OCI-LY1 (cell line): Measurements from ENCODE around the gene MICAL2.

Source experiments
- H2AFZ ChIP-seq: fragments of 200-600 bp; sonication (generic), shearing (Covaris generic); 2 replicates; pipeline ENCODE4 v1.6.0; 2014; ENCODE audit warnings: antibody characterized with exemption, mild to moderate bottlenecking, low read length
- H3F3A ChIP-seq: fragments of 200-600 bp; sonication (generic), shearing (Covaris generic); 2 replicates; pipeline ENCODE4 v1.6.0; 2014; ENCODE audit warnings: mild to moderate bottlenecking, antibody characterized with exemption, low read length, moderate library complexity; ENCODE audit not compliant: insufficient read depth
- H3K27ac ChIP-seq: fragments of 200-600 bp; sonication (generic); 2 replicates; pipeline ENCODE4 v1.5.1; 2014; ENCODE audit warnings: low read length, mixed run types, mild to moderate bottlenecking, low read depth; ENCODE audit not compliant: poor library complexity, severe bottlenecking
- H3K27me3 ChIP-seq: fragments of 200-600 bp; sonication (generic); 2 replicates; pipeline ENCODE4 v1.6.0; 2014; ENCODE audit warnings: antibody characterized with exemption, mild to moderate bottlenecking, low read length, moderate library complexity; ENCODE audit not compliant: insufficient read depth
- H3K36me3 ChIP-seq: fragments of 200-600 bp; sonication (generic); 2 replicates; pipeline ENCODE4 v1.6.1; 2014; ENCODE audit warnings: mild to moderate bottlenecking, antibody characterized with exemption, low read length, moderate library complexity, mixed read lengths; ENCODE audit not compliant: insufficient read depth
- H3K4me1 ChIP-seq: fragments of 200-600 bp; sonication (generic); 2 replicates; pipeline ENCODE4 v1.5.1; 2014; ENCODE audit warnings: mild to moderate bottlenecking, low read length, moderate library complexity; ENCODE audit not compliant: insufficient read depth, severe bottlenecking
- H3K4me2 ChIP-seq: fragments of 200-600 bp; sonication (generic), shearing (Covaris generic); 2 replicates; pipeline ENCODE4 v1.6.1; 2014; ENCODE audit warnings: low read length
- H3K4me3 ChIP-seq: fragments of 200-600 bp; sonication (generic); 2 replicates; pipeline ENCODE4 v1.5.1; 2014; ENCODE audit warnings: low read length, low read depth, mild to moderate bottlenecking, mixed read lengths; ENCODE audit not compliant: poor library complexity, severe bottlenecking
- H3K79me2 ChIP-seq: fragments of 200-600 bp; shearing (Covaris generic); 2 replicates; pipeline ENCODE4 v1.6.1; 2016; ENCODE audit warnings: mixed run types, low read length, mixed read lengths; ENCODE audit not compliant: insufficient read depth
- H3K9ac ChIP-seq: fragments of 200-600 bp; sonication (generic), shearing (Covaris generic); 2 replicates; pipeline ENCODE4 v1.6.1; 2014; ENCODE audit warnings: mild to moderate bottlenecking, low read length, mixed read lengths
- H3K9me2 ChIP-seq: fragments of 200-600 bp; sonication (generic), shearing (Covaris generic); 2 replicates; pipeline ENCODE4 v1.6.1; 2014; ENCODE audit warnings: low read depth, mild to moderate bottlenecking, low read length, mixed read lengths
- H3K9me3 ChIP-seq: fragments of 200-600 bp; shearing (Covaris generic); 2 replicates; pipeline ENCODE4 v1.6.1; 2014; ENCODE audit warnings: low read length, mixed read lengths
- H4K20me1 ChIP-seq: fragments of 200-600 bp; sonication (generic), shearing (Covaris generic); 2 replicates; pipeline ENCODE4 v1.6.0; 2016; ENCODE audit warnings: mild to moderate bottlenecking, low read length; ENCODE audit not compliant: insufficient read depth
- CTCF ChIP-seq: fragments of 200-600 bp; sonication (generic), shearing (Covaris generic); IDR thresholded peaks from 2 replicates; pipeline ENCODE4 v1.5.1; 2017; ENCODE audit warnings: mild to moderate bottlenecking, antibody characterized with exemption, low read length, moderate library complexity, mixed read lengths
- EZH2 ChIP-seq: fragments of 200-600 bp; sonication (generic), shearing (Covaris generic); IDR thresholded peaks from 2 replicates; pipeline ENCODE4 v1.8.0; 2017; ENCODE audit warnings: borderline replicate concordance, mixed run types, mild to moderate bottlenecking, antibody characterized with exemption, low read length, moderate library complexity, mixed read lengths

MICAL2 gene

DNA sequence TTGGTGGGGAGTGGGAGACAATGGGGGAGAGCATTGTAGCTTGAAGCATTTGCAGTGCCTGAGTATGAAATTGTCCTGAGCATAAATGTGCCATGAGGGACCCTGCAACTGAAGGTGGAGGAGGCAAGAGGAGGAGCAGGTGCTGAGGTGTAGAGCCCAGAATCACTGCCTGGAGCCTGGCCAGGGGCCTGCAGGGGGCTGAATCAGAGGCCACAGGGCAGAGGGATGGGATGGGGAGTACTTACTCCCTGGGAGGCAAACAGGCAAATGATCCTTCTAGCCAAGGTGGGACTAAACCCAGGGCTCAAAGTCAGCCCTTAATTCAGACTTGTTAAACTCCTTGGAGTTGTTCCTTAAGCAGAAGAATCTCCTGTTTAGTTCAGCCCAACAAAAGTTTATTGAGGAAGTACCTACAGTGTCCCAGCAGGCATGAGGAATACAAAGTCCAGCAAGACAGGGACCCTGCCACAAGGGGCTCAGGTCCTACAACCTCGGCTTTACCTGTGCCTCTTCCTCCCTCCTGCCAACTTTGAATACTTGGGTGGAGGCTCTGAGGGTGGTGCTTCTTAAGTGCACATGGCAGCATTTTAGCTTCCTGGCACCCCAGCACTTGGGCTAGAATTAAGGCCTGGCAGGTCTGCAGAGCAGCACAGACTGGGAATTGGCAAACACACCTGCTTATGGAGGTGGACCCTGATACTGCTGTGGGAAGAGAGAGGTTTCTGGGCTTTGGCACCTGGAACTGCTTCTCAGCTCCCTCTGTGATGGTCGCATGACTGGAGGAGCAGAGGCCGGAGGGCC is 20.0 kb downstream of the MICAL2 start:
- H3K79me2 ChIP-seq = no peaks in the 10 kb centered on the region
- H3K27ac ChIP-seq = no peak overlapping the region
- H3K9ac ChIP-seq = no peak overlapping the region
- no peaks in the 10 kb centered on the region for H3K4me1 ChIP-seq
- H2AFZ ChIP-seq = no peak overlapping the region
- no peaks in the 10 kb centered on the region for H3K27me3 ChIP-seq
- no peak overlapping the region for H3K4me3 ChIP-seq
- no peaks in the 10 kb centered on the region for H3F3A ChIP-seq
- no peak overlapping the region for H3K4me2 ChIP-seq
- no peaks in the 10 kb centered on the region for H3K36me3 ChIP-seq
- TF ChIP-seq CTCF (no peak), EZH2 (no peak)
- no peaks in the 10 kb centered on the region for H3K9me3 ChIP-seq
- H4K20me1 ChIP-seq = no peaks in the 10 kb centered on the region
- H3K9me2 ChIP-seq = no peaks in the 10 kb centered on the region

GRCh38 chr11:12131943-12132789 is 21.8 kb downstream of the MICAL2 start:
- Histone ChIP-seq H3K36me3 (no peaks in the 10 kb centered on the region), H3K4me3 (no peak overlapping the region), H3K9ac (no peak overlapping the region), H3K79me2 (no peaks in the 10 kb centered on the region), H3K9me3 (no peaks in the 10 kb centered on the region), H3K27me3 (no peaks in the 10 kb centered on the region), H3F3A (no peaks in the 10 kb centered on the region), H4K20me1 (no peaks in the 10 kb centered on the region), H3K4me1 (no peaks in the 10 kb centered on the region), H3K9me2 (no peaks in the 10 kb centered on the region), H3K27ac (no peak overlapping the region), H2AFZ (no peak overlapping the region), H3K4me2 (no peak overlapping the region)
- TF ChIP-seq CTCF (no peak), EZH2 (no peak)

GRCh38 chr11:12132790-12133145 is 22.4 kb downstream of the MICAL2 start:
- Histone ChIP-seq H2AFZ (no peak overlapping the region), H3K27me3 (no peaks in the 10 kb centered on the region), H3K9me3 (no peaks in the 10 kb centered on the region), H3K4me2 (no peak overlapping the region), H3K4me1 (no peaks in the 10 kb centered on the region), H3K9ac (no peak overlapping the region), H3K4me3 (no peak overlapping the region), H3F3A (no peaks in the 10 kb centered on the region), H3K9me2 (no peaks in the 10 kb centered on the region), H3K79me2 (no peaks in the 10 kb centered on the region), H3K36me3 (no peaks in the 10 kb centered on the region), H3K27ac (no peak overlapping the region), H4K20me1 (no peaks in the 10 kb centered on the region)
- no peak for TF ChIP-seq CTCF
- no peak for TF ChIP-seq EZH2
